HCT116 (cell line): Measurements from ENCODE around the gene SETD2. TPM values are rescaled to one million over a fixed set of nuclear protein-coding genes. Genes with fewer than 3 reads are reported as not detected.

ENCODE experiments used
- ATAC-seq: fragments of 200-7000 bp; cut with Tn5 transposase; 2 replicates; pipeline ENCODE4 v1.9.1; 2020; ENCODE audit warnings: mild to moderate bottlenecking, moderate library complexity
- BruUV-seq: library from RNA; stranded (reverse); fragments of 400-500 nt; replicated peaks from 2 replicates; lab custom pipeline; 2021; lab: Mats Ljungman, UMichigan
- CTCF ChIA-PET: fragments of 300-600 bp; sonication (Branson Sonifier 250); formaldehyde crosslinking; loops from one replicate; lab custom pipeline; 2021; ENCODE audit warnings: antibody characterized with exemption; lab: Charles Lee
- POLR2A ChIA-PET: fragments of 300-600, 350-600 bp; sonication (Branson Sonifier 250); formaldehyde crosslinking; loops from one replicate; lab custom pipeline; 2021; ENCODE audit warnings: antibody characterized with exemption; lab: Charles Lee
- RAD21 ChIA-PET, 2 experiments: fragments of 300-600 bp; sonication (Branson Sonifier 250); formaldehyde crosslinking; loops; one replicate each; lab custom pipeline; 2023; ENCODE audit warnings: low total read pairs in 2 of 2; ENCODE audit not compliant: uncharacterized antibody in 2 of 2, unreplicated experiment in 2 of 2, low non-redundant PET in 1 of 2; lab: Charles Lee
- DNase-seq: peaks from one replicate; pipeline ENCODE4 v3.0.0-alpha.2; 2010; ENCODE audit warnings: low read depth, low spot score
- H2AFZ ChIP-seq: fragments of 200-600 bp; shearing (Covaris generic), sonication (generic); 2 replicates; pipeline ENCODE4 v1.6.1; 2017; ENCODE audit warnings: low read depth, mixed run types, mixed read lengths, antibody characterized with exemption, low read length; ENCODE audit not compliant: poor library complexity, severe bottlenecking
- H3K27ac ChIP-seq: 2 replicates; pipeline ENCODE4 v1.5.1; 2012; ENCODE audit warnings: low read depth, low read length
- H3K27me3 ChIP-seq: fragments of 200-600 bp; sonication (generic); 2 replicates; pipeline ENCODE4 v1.6.1; 2016; ENCODE audit warnings: mixed run types, low read length, mixed read lengths; ENCODE audit not compliant: insufficient read depth
- H3K36me3 ChIP-seq, 2 experiments: fragments of 200-500 bp in 1 of 2; fragments of 200-600 bp in 1 of 2; sonication (Bioruptor generic) in 1 of 2; sonication (generic) in 1 of 2; 2 replicates each; pipeline versions ENCODE4 v1.5.1 to v1.6.1; 2014 to 2016; ENCODE audit warnings: low read length in 2 of 2, inconsistent platforms in 1 of 2, mixed read lengths in 1 of 2, mixed run types in 1 of 2; ENCODE audit not compliant: insufficient read depth in 2 of 2, control insufficient read depth in 1 of 2
- H3K4me1 ChIP-seq, 2 experiments: fragments of 200-600 bp in 1 of 2; sonication (generic) in 1 of 2; 2 replicates each; pipeline versions ENCODE4 v1.5.1 to v1.6.1; 2012 to 2017; ENCODE audit warnings: low read length in 2 of 2, inconsistent platforms in 1 of 2, mild to moderate bottlenecking in 1 of 2, mixed read lengths in 1 of 2, mixed run types in 1 of 2, moderate library complexity in 1 of 2; ENCODE audit not compliant: insufficient read depth in 2 of 2, control insufficient read depth in 1 of 2
- H3K4me2 ChIP-seq: fragments of 200-600 bp; sonication (generic); 2 replicates; pipeline ENCODE4 v1.6.1; 2017; ENCODE audit warnings: mixed run types, low read length, mixed read lengths
- H3K4me3 ChIP-seq, 2 experiments: fragments of 200-600 bp in 1 of 2; sonication (generic) in 1 of 2; replicated peaks in 1 of 2; 2 replicates each; pipeline ENCODE4 v1.5.1; 2011 to 2016; ENCODE audit warnings: low read length in 2 of 2, control low read depth in 1 of 2, low read depth in 1 of 2, mild to moderate bottlenecking in 1 of 2, mixed read lengths in 1 of 2, mixed run types in 1 of 2
- H3K79me2 ChIP-seq: fragments of 200-600 bp; sonication (generic); 2 replicates; pipeline ENCODE4 v1.6.1; 2017; ENCODE audit warnings: mild to moderate bottlenecking, mixed run types, low read length, moderate library complexity, mixed read lengths; ENCODE audit not compliant: insufficient read depth
- H3K9ac ChIP-seq: fragments of 200-600 bp; sonication (generic); 2 replicates; pipeline ENCODE4 v1.6.1; 2016; ENCODE audit warnings: low read length, mixed read lengths
- H3K9me2 ChIP-seq: fragments of 200-600 bp; sonication (generic), shearing (Covaris generic); 2 replicates; pipeline ENCODE4 v1.6.1; 2017; ENCODE audit warnings: mixed run types, mild to moderate bottlenecking, moderate library complexity; ENCODE audit not compliant: insufficient read depth
- H3K9me3 ChIP-seq, 2 experiments: fragments of 200-500 bp in 1 of 2; fragments of 200-600 bp in 1 of 2; sonication (Bioruptor generic) in 1 of 2; sonication (generic) in 1 of 2; 2 replicates each; pipeline ENCODE4 v1.6.1; 2014 to 2017; ENCODE audit warnings: low read length in 2 of 2, mixed read lengths in 2 of 2, inconsistent platforms in 1 of 2, low read depth in 1 of 2, mild to moderate bottlenecking in 1 of 2, mixed run types in 1 of 2, moderate library complexity in 1 of 2; ENCODE audit not compliant: control insufficient read depth in 1 of 2, insufficient read depth in 1 of 2
- H4K20me1 ChIP-seq: fragments of 200-600 bp; sonication (generic), shearing (Covaris generic); 2 replicates; pipeline ENCODE4 v1.6.1; 2017; ENCODE audit warnings: mixed run types, mild to moderate bottlenecking, moderate library complexity; ENCODE audit not compliant: insufficient read depth
- EGR1 ChIP-seq: IDR thresholded peaks from 2 replicates; pipeline ENCODE4 v1.6.1; 2012; ENCODE audit warnings: low read depth
- POLR2A ChIP-seq: IDR thresholded peaks from 2 replicates; pipeline ENCODE4 v1.7.0; 2011; ENCODE audit warnings: borderline replicate concordance; ENCODE audit not compliant: insufficient read depth, insufficient read length; ENCODE audit errors: extremely low read depth
- ZBTB33 ChIP-seq: IDR thresholded peaks from 2 replicates; pipeline ENCODE4 v1.6.1; 2011; ENCODE audit warnings: mild to moderate bottlenecking, low read length, moderate library complexity; ENCODE audit not compliant: insufficient replicate concordance; ENCODE audit errors: extremely low read depth
- intact Hi-C: fragments of 100-400 bp; cut with micrococcal nuclease; formaldehyde crosslinking; loops from 2 replicates; pipeline ENCODE4 v1.10.0; 2022
- total RNA-seq: library from RNA; stranded (reverse); gene quantifications from one replicate; pipeline ENCODE4 v1.2.1, GENCODE V29; 2021; ENCODE audit not compliant: unreplicated experiment
- TF ChIP-seq, protein P1 (sequence below): IDR thresholded peaks from 2 replicates; pipeline ENCODE4 v1.6.1; 2012

Gene SETD2
- total RNA-seq, 1 experiment from 2014 or later: 33.0 TPM

DNA sequence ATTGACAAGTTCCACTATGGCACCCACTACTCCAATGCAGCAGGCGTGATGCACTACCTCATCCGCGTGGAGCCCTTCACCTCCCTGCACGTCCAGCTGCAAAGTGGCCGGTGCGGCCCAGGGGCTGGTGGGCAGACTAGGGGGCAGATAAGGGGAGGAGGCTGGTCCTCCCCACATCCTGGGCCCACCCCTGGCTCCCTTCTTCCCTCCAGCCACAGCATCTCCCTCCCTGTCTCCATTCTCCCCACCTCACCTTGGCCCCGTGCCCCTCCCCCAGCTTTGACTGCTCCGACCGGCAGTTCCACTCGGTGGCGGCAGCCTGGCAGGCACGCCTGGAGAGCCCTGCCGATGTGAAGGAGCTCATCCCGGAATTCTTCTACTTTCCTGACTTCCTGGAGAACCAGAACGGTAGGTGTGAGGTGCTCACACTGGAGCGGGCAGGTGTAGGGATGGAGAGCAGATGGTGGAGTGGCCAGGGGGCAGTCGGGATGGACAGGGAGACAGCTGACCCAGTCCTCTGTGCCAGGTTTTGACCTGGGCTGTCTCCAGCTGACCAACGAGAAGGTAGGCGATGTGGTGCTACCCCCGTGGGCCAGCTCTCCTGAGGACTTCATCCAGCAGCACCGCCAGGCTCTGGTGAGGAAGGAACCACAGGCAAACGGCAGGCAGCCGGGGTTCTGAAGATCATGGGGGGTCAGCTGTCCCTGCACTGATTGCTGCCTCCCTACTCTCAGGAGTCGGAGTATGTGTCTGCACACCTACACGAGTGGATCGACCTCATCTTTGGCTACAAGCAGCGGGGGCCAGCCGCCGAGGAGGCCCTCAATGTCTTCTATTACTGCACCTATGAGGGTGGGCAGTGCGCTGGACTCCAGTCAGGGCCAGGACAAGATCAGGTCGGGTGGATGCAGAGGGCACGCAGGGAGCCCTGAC lies 158.4 kb downstream of the SETD2 start:
- DNase-seq (no peak), ATAC-seq (no peak)
- Histone ChIP-seq H3K79me2 (no peaks in the 10 kb centered on the region), H3K36me3 (peaks cover 6 to 24% of the 10 kb centered on the region in 2 experiments; a peak in 3 of 4 replicates), H3K9ac (no peak overlapping the region), H3K9me2 (no peaks in the 10 kb centered on the region), H3K27me3 (no peaks in the 10 kb centered on the region), H3K4me1 (peaks cover 0 to 2% of the 10 kb centered on the region in 2 experiments; a peak in 1 of 4 replicates), H4K20me1 (no peaks in the 10 kb centered on the region), H3K4me2 (no peak overlapping the region), H3K9me3 (no peaks in the 10 kb centered on the region), H3K27ac (no peak overlapping the region), H2AFZ (no peak overlapping the region), H3K4me3 (no peak overlapping the region)
- TF ChIP-seq, protein P1, sequence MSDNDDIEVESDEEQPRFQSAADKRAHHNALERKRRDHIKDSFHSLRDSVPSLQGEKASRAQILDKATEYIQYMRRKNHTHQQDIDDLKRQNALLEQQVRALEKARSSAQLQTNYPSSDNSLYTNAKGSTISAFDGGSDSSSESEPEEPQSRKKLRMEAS: no peak
- TF ChIP-seq POLR2A (no peak), EGR1 (no peak), ZBTB33 (no peak)
- POLR2A ChIA-PET: no interaction called here
- intact Hi-C loops: no loop called here
- BruUV-seq: no TSS peak
- CTCF ChIA-PET: no interaction called here
- RAD21 ChIA-PET: no interaction called here
